Stimulated activated CD4-positive, alpha-beta T cell treated with anti-CD3 and anti-CD28 coated beads, Interleukin-15, amount 100 ng/mL, for 1 hour (primary cell): Measurements from ENCODE around the gene GRK7.
"Not testable (repeated sequence)": the region's sequence is repeated elsewhere in the genome, so short reads cannot be mapped to it uniquely, and the experiment has no call there.

Source experiments
- DNase-seq, 2 donors: peaks; one replicate each; pipeline ENCODE4 v3.0.0-alpha.2; 2020; ENCODE audit warnings: low read depth in 1 of 2, low spot score in 1 of 2

GRK7 gene

GRCh38 chr3:141793476-141794260, 30.5 kb downstream of the GRK7 start:
- no peak for DNase-seq

- DNase-seq, result no peak
Measured at GRCh38 chr3:141795276-141795675, 32.1 kb downstream of the GRK7 start.

GRCh38 chr3:141795741-141796080, 32.5 kb downstream of the GRK7 start:
- no peak for DNase-seq

GRCh38 chr3:141796081-141796888, 33.1 kb downstream of the GRK7 start:
- peak; percentile 34 to 35 for DNase-seq

DNA sequence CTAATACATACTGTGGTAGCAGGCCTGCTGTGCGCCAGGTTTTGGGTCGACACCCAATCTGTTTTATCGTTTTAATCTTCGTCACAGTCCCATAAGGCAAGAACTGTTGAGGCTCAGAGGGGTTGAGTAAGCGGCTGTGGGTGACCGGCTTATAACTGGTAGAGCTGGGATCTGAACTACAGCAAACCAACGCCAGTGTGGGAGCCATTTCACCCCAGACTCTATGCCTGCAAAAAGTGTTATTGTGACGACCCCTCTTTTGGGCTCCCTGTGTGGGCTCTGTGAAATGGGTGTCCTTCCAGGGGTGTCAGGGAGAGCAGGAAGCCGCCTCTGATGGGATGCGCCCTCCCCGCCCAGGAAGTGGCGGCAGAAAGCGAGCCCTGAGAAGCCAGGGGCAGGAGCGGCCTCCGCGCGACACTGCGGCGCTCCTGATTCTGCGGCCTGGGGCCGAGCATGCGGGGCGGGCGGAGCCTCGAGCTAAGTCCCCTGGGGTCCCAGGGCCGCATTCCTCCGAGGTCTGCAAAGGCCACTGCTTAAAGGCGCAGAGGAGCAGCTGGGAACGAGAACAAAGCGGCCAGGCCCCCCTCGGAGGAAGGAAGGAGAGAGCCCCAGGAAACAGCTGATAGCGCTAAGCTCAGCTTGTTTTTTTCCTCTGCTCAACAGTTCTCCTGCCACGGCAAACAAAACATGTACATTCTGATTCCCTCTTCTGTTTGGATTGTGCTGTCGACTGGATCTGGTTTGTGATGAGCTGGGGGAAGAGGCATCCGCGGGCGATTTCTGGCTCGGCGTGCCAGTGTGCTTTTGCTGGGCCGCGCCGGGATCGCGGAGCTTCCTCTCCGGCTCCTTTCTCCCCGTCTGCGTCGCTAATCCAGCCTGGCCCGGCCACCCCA, 33.9 kb downstream of the GRK7 start:
- DNase-seq, result peak in 1 of 2 donors; percentile 25

- no peak for DNase-seq
Measured at GRCh38 chr3:141797819-141798447, 34.7 kb downstream of the GRK7 start.

DNA sequence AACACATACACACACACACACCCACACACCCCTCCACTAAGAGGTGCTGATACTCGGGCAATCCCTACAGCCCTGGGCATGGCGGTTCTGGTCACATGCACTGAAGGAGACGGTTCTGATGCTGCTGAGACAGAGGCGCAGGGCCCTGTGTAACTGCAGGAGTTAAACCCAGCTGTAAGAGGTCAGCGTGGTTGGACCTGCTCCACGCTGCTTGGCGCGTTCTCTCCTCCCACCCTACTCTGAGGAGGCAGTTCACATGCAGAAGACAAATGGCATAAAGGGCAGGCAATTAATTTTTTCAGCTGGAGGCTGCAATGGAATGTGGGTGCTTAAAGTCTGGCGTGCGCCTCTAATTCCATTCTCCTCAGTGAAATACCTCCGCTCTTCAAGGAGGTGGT, 35.2 kb downstream of the GRK7 start:
- DNase-seq, result no peak

- no peak for DNase-seq
Measured at GRCh38 chr3:141802316-141803077, 39.3 kb downstream of the GRK7 start.

GRCh38 chr3:141803538-141803937, 40.3 kb downstream of the GRK7 start:
- not testable (repeated sequence) for DNase-seq

DNA sequence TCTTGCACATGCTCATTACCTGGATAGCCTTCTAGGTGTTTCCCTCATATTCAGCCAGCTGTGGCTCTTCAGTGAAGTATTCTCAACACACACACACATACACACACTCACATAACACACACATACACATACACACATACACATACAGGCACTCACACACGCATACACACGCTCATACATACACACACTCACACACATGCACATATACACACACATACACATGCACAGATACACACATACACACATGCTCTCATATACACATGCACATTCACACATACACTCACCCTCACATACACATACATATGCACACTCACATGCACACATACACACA, 41.2 kb downstream of the GRK7 start:
- DNase-seq, result no peak

DNA sequence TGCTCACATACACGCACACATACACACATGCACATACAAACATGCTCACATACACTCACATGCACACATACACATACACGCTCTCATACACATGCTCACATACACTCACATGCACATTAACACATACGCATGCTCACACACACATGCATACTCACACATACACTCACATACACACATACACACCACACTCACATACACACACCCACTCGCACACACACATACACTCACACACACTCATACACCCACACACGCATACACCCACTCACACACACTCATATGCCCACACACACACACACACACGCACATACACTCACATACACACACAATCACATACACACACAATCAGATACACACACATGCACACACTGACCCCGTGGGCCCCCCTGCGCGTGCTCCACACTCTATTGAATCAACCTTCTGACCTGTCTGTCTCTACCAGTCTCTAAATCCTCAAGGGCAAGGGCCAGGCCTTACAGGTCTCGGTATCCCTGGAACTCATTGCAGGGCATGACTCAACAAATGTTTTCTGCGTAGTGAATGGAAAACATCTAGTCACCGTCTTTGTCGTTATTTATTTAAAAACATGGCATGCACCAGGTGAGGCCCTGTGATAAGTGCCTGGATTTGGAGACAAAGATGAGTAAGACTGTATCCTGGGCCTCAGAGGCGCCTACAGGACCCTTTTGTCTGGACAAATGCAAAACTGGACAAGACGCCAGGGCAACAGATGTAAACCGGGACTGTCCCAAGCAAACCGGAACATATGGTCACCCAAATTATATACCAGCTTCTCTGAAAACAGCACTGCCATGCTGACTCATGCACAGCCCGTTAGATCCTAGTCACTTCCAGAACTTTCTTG, 41.8 kb downstream of the GRK7 start:
- DNase-seq, result no peak

- DNase-seq, result no peak
Measured at GRCh38 chr3:141807277-141808033, 44.2 kb downstream of the GRK7 start.

GRCh38 chr3:141808586-141808985, 45.4 kb downstream of the GRK7 start:
- DNase-seq, result no peak

GRCh38 chr3:141810161-141810560, 47.0 kb downstream of the GRK7 start:
- DNase-seq, result no peak

- no peak for DNase-seq
Measured at GRCh38 chr3:141811348-141811747, 48.1 kb downstream of the GRK7 start.

DNA sequence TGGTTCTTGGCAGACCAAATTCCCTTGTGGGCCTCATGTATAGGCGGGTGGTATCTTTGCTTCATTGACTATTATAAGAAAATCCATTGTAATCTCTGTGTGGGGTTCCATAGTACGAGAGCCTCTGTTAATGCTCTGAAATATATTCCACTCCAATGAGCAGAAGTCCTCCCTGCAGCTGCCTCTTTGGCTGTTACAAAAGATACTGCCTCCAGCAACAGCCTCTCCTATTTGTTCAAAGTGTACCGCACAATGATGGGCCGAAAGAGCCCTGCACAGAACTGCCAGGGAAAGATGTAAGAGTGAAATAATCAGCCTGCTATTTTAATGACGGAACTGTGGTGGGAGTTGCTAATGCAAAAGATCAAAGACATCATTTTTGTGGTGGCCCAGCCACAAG, 48.9 kb downstream of the GRK7 start:
- DNase-seq, result no peak

GRCh38 chr3:141812586-141812985, 49.4 kb downstream of the GRK7 start:
- no peak for DNase-seq
